KG1 (cell line): ENCODE results near the gene CFAP74.

Experiments
- DNase-seq: peaks from one replicate; lab custom pipeline; 2025; lab: John Stamatoyannopoulos, UW

The CFAP74 gene

DNA sequence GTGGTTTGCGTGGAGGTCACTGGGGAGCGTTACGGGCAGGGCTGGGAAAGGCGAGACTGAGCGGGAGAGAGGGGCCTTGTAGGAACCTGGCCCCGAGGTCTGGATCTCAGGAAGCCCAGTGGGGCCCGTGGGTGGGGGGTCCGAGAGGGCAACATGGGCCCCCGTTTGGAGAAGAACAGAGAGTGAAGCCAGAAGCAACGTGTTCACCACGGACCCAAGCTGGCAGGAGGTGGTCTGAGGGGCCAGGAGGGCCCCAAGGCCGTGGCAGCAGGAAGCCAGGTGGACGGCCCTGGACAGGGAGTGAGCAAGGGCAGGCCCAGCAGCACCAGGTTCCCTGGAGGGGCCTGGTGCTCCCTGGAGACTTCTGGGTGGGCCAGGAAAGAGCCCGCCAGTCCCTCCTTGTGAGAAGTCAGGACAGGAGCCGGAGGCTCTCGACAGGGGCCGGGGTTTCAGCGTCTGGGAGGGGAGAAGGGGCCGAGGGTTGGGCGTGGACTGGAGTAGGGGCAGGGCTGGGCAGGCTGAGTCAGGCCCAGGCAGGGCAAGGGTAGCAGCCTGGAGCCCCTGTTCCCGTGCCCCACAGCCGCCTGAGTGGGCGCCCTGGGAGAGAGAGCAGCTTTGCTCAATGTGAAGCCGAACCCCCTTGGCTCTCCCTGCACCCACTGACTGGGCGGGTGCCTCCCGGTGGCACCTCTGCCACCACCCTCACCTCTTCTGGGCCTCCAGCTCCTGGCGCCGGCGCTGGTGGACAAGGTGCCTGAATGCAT is 33.5 kb downstream of the CFAP74 start:
- no peak for DNase-seq

- no peak for DNase-seq
These were observed 34.1 kb downstream of the CFAP74 start for GRCh38 chr1:1969505-1969900.

DNA sequence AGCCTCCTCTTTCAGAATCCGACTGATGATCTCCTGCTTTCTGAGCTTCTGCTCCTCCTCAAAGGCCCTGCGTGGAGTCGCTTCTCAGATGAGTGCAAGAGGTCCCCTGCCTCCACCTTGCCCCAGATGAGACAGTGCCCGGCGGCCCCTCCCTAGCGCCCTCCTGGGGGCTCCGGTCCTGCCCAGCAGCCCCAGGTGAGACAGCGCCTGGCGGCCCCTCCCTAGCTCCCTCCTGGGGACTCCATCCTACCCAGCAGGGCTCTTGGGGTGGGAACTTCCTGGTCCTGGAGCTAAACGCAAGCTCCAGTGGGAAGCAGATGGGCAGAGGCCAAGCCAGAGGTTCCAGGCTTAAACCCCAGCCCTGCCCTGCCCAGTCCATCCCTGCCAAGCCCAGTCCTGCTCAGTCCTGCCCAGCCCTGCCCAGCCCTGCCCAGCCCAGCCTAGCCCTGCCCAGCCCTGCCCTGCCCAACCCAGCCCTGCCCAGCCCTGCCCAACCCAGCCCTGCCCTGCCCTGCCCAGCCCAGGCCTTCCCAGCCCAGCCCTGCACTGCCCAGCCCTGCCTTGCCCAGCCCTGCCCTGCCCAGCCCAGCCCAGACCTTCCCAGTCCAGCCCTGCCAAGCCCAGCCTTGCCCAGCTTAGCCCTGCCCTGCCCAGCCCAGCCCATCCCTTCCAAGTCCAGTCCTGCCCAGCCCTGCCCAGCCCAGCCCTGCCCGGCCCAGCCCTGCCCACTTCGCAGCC is 34.6 kb downstream of the CFAP74 start:
- no peak for DNase-seq

DNA sequence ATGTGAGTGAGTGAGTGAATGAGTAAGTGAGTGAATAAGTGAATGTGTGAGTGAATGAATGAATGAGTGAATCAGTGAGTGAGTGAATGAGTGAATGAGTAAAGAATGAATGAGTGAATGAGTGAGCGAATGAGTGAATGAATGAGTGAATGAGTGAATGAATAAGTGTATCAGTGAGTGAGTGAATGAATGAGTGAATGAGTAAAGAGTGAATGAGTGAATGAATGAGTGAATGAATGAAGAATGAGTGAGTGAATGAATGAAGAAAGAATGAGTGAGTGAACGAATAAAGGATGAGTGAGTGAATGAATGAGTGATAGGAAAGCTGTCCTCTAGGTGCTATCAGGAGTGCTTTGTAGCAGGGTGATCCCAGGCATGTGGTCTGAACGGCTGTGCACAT is 35.7 kb downstream of the CFAP74 start:
- no peak for DNase-seq

DNA sequence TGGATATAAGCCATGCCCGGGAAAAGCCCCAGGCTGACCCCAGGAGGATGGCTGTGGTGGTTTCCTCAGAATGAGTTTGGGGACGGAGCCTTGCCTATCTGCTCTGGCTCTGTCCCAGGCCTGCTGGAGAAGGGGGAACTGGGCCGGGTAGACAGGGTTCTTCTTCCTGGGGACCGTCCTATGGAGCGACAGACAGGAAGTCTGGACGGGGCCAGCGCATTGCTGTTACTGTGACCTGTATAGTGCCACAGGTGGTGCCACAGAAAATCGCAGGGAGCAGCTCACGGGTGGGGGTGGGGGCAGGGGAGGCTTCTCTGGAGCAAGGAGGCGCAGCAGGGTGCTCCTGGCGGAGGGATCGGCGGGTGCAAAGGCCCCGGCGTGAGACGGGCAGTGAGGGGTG is 36.4 kb downstream of the CFAP74 start:
- no peak for DNase-seq

DNA sequence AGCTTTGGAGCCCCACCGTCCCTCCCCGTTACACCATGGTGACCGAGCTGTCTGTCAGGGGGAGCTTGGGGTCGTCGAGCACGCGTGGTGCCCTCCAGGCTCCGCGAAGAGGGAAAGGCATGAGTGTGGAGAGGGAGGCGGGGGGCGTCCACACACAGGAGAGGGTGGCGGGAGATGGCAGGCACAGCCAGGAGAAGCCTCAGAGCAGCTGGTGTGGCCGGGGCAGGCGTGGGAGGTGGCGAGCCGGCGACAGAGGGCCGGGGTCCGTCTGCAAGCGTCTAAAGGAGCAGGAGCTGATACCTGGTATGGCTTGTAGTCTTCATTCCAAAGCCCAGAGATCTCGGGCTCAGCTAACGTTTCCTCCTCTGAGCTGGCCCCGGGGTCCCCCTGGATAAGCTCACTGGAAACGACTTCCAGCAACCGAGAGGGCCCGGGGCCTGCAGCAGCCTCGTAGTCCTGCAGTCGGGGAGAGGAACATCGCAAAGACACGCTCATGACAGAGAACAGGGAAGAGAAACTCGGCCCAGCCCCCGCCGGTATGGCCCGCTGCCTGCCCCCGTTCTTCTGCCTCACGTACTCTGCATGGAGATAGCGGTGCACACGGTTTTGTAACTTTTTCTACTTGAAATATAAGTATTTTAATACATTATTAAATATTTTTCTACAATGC is 37.4 kb downstream of the CFAP74 start:
- DNase-seq: no peak

GRCh38 chr1:1965546-1965945 is 38.0 kb downstream of the CFAP74 start:
- DNase-seq: no peak

DNA sequence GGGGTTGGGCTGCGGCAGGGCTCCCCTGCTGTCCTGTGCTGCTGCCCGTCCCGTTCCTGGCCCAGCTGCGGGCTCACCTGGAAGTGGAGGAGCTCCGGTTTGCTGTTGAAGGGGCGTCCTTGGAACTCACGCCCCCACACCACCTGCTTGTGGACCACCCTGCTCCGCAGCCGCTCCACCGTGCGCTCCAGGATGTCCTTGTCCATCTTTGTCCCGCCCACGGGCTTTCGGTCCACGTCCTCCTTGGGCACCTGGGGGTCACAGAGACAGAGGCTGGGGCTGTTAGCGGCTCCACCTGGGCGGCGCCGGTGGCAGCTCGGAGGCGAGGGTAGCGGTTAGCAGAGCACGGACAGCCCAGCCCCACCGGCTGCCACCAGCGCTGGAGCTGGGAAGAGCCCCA is 38.8 kb downstream of the CFAP74 start:
- DNase-seq: no peak

- no peak for DNase-seq
These were observed 40.0 kb downstream of the CFAP74 start for GRCh38 chr1:1963570-1963969.

- no peak for DNase-seq
These were observed 40.8 kb downstream of the CFAP74 start for GRCh38 chr1:1962752-1963151.

DNA sequence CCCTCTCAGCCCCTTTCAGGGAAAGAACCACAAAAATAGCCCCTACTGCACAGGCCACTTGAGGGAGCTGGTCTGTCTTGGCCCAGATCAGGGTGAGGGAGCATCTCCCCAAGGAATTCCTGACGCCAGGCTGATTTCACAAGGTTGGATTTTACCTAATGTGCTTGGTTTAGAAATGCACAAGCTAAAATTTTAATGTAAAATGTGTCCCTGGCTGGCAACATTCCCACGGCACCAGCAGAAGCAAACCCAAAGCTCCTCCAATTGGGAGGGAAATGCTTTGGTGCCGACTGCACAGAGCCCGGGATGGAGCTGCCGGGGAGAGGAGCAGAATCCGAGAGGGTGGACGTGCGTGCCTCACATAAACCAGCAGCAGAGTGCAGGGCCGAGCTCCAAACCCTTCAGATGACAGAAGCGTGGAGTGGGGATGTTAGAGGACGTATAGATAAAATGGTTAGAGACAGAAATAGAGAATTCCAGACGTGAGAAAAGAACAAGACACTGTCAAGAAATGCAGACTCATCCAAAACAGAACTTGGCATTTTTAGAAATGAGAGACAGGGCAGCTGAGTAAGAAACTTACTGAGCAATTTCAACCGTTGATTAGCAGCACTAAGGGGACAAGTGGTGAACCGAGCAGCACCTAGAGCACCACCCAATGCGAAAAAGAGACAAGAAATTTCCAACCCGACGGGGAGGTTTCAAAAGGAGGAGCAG is 42.9 kb downstream of the CFAP74 start:
- DNase-seq: no peak

DNA sequence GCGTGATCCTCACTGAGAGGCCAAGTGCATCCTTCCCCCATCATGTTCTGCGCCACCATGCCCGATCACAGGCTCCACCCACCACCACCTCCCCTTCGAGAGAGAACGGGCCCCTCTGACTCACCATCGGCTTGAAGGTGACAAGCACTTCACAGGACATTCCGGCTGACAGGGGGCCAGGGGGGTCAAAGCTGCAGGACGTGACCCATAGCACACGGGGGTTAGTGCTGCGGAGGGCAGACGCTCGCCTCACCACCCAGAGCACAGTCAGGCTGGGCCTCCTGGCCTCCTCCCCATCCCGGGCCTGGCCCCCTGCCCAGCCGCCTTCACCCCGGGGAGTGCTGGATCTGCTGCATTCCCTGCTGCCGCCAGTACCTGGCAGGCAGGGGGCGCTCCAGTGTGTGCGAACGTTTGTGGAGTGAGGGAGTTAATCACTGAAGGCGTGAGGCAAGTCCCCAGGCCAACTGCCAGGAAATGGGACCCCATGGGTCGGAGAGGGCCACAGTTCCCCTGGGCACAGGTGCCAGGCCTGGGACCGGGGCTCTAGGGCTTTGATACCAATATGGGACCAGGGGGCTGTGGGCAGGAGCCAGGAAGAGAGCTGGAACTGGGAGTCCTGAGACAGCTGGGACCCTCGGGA is 43.6 kb downstream of the CFAP74 start:
- no peak for DNase-seq

- DNase-seq: no peak
These were observed 44.1 kb downstream of the CFAP74 start for GRCh38 chr1:1959459-1959839.

- DNase-seq: no peak
These were observed 45.5 kb downstream of the CFAP74 start for GRCh38 chr1:1958071-1958541.

DNA sequence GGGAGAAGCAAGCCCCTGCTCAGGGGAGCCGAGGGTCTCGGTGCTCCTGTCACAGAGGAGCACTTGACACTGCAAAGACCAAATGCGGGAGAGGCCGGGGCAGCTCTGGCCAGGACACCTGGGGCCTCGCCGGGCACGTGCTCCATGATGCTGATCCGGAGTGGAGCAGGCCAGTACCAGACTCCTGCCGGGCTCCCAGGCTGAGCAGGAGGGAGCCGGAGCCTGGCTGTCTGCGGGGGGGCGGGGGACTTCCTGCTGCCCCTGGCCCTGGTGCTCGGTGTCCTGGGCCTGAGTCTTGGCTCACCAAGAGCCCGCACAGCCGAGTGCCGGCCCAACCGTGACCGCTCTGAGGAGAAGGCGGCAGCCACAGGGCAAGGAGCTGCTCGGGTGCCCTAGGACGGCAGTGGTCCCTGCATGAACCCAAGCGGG is 46.0 kb downstream of the CFAP74 start:
- DNase-seq: no peak

GRCh38 chr1:1956586-1957532 is 46.7 kb downstream of the CFAP74 start:
- DNase-seq: no peak

GRCh38 chr1:1956101-1956500 is 47.5 kb downstream of the CFAP74 start:
- no peak for DNase-seq

DNA sequence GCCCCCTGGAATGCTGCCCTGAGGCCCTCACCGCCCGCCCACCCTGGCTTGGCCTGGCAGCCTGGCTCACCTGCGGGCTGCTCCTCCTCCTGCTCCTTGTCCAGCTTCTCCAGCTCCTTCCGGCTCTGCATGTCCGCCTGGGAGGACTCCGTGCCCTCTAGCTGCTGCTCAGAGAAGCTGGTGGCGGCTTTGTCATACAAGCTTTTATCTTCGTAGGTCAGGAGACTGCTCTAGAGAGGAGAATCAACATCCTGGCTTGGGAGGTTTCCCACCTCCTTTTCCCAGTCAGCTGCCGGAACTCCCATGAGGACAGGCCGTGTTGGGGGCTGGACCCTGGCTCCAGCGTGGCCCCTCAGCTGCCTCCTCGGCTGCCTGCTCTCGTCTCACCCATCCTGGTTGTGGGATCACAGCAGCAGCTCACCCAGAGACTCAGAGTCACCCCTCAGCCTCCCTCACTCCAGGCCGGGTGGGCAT is 47.9 kb downstream of the CFAP74 start:
- DNase-seq: no peak

DNA sequence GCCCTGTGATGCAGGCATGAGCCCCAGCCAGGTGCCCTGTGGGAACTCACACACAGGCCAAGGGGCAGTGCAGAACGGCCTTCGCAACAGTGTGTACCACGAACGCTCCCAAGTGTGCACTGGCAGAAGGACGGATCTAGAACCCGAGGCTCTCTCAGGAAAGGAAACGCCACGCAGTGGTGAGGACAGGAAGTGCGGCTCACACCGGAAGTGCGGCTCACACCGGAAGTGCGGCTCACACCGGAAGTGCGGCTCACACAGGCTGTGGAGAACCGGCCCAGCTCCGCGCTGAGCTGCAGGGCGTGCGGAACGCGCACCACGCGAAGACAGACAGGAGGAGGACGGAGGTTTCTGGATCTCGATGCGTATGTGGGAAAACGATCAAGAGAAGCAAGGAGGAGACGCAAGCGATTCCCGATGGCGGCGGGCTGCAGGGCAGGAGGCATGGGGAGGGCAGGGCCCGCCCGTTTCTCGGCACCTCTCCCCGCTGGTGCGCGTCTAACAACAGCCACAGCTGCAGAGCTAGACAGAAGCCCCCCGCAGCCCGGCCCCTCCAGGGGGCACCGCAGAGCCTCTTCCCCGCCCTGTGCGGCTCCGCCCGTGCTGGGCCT is 48.6 kb downstream of the CFAP74 start:
- DNase-seq: no peak

GRCh38 chr1:1954015-1954414 is 49.6 kb downstream of the CFAP74 start:
- DNase-seq: no peak
